Measurements from ENCODE around the gene ANKRD55. TPM values are rescaled to one million over a fixed set of nuclear protein-coding genes. Genes with fewer than 3 reads are reported as not detected.

The ANKRD55 gene
- total RNA-seq, 4 donors from 2014 or later = 0.09 TPM; not detected in 3

DNA sequence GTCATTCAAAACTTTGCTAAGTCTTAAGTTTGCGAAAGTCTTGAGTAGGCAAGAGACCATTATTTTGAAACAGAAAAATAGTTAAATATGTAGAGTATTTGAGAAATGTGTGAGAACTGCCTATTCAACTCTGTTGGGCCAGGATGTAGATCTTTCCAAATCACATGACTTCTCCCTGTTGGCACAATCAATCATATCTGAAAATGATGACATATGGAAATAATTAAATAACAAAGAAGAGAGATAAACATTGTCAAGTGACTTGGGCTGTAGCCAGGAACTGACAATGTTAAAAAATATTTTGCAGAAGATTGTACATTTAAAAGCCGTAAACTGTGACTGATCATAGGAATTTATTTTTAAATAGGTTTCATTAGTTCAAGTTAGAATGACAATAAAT is 133.8 kb downstream of the ANKRD55 start:
- H3K36me3 ChIP-seq = no peaks in the 10 kb centered on the region
- WGBS, 2 donors = 67 to 69% methylated on average over 2 of the region's 2 CpGs
- H3K27me3 ChIP-seq = no peaks in the 10 kb centered on the region
- DNase-seq = no peak
- H3K27ac ChIP-seq = peak overlapping the region in 3 of 4 donors; percentile 38 to 51 (median 46)
- H3K4me1 ChIP-seq = peaks cover 5 to 43% (median 12%) of the 10 kb centered on the region in 3 donors
- H3K4me3 ChIP-seq = no peak overlapping the region
- intact Hi-C loops (cut with DNase I) = no loop called here
- no peaks in the 10 kb centered on the region for H3K9me3 ChIP-seq
- TF ChIP-seq, protein P1, sequence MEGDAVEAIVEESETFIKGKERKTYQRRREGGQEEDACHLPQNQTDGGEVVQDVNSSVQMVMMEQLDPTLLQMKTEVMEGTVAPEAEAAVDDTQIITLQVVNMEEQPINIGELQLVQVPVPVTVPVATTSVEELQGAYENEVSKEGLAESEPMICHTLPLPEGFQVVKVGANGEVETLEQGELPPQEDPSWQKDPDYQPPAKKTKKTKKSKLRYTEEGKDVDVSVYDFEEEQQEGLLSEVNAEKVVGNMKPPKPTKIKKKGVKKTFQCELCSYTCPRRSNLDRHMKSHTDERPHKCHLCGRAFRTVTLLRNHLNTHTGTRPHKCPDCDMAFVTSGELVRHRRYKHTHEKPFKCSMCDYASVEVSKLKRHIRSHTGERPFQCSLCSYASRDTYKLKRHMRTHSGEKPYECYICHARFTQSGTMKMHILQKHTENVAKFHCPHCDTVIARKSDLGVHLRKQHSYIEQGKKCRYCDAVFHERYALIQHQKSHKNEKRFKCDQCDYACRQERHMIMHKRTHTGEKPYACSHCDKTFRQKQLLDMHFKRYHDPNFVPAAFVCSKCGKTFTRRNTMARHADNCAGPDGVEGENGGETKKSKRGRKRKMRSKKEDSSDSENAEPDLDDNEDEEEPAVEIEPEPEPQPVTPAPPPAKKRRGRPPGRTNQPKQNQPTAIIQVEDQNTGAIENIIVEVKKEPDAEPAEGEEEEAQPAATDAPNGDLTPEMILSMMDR (IDR thresholded peaks at IDR 0.05) = no peak
- no peak for TF ChIP-seq POLR2A (IDR thresholded peaks at IDR 0.05)

GRCh38 chr5:56097055-56097454 is 136.1 kb downstream of the ANKRD55 start:
- intact Hi-C loops (cut with DNase I) = no loop called here
- no peak overlapping the region for H3K4me3 ChIP-seq
- H3K27ac ChIP-seq = no peak overlapping the region
- peaks cover 5 to 43% (median 12%) of the 10 kb centered on the region in 3 donors for H3K4me1 ChIP-seq
- TF ChIP-seq, protein P1 (IDR thresholded peaks at IDR 0.05) = no peak
- no peak for TF ChIP-seq POLR2A (IDR thresholded peaks at IDR 0.05)
- H3K27me3 ChIP-seq = no peaks in the 10 kb centered on the region
- no peaks in the 10 kb centered on the region for H3K36me3 ChIP-seq
- no peak for DNase-seq
- no peaks in the 10 kb centered on the region for H3K9me3 ChIP-seq
- 65 to 78% methylated on average over 3 of the region's 3 CpGs for WGBS, 2 donors

DNA sequence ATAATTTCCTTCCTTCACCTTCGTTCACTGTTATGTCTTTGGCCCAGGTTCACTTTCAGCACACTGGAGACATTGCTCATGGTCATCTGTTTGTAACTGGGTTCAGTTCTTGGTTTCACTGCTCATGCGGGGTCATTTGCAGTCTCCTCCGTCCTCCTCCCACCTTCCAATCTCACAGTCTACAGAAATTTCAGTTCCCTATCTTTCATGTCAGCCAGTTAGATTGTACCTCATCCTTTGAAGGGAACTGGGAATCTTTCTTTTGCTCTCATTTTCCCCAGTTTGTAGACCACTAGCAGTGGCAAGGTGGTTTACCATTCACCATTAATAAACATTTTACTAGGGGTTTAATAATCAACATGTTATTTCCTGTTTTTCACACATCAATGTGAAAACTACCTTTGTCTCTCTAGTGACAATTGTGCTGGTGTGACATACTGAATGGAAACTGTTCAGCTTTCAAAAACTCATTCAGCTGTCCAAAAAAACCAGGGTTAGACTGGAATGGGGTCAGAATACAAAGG is 137.5 kb downstream of the ANKRD55 start:
- Histone ChIP-seq H3K36me3 (no peaks in the 10 kb centered on the region), H3K27ac (no peak overlapping the region), H3K9me3 (no peaks in the 10 kb centered on the region), H3K27me3 (no peaks in the 10 kb centered on the region), H3K4me1 (peaks cover 5 to 36% (median 10%) of the 10 kb centered on the region in 3 donors), H3K4me3 (no peak overlapping the region)
- WGBS, 2 donors = 69 to 95% methylated on average over 3 of the region's 3 CpGs
- DNase-seq = no peak
- TF ChIP-seq POLR2A (IDR thresholded peaks at IDR 0.05) = no peak
- intact Hi-C loops (cut with DNase I) = no loop called here

- H3K4me1 ChIP-seq = peaks cover 5 to 27% (median 6%) of the 10 kb centered on the region in 3 donors
- H3K27ac ChIP-seq = no peak overlapping the region
- TF ChIP-seq POLR2A (IDR thresholded peaks at IDR 0.05) = no peak
- TF ChIP-seq, protein P1 (IDR thresholded peaks at IDR 0.05) = no peak
- no peak overlapping the region for H3K4me3 ChIP-seq
- no peaks in the 10 kb centered on the region for H3K9me3 ChIP-seq
- WGBS, 2 donors = 55 to 65% methylated on average over 9 to 10 of the region's 10 CpGs
- H3K36me3 ChIP-seq = no peaks in the 10 kb centered on the region
- no peaks in the 10 kb centered on the region for H3K27me3 ChIP-seq
- DNase-seq = no peak
- intact Hi-C loops (cut with DNase I) = no loop called here
Observed at GRCh38 chr5:56094579-56095361, 138.4 kb downstream of the ANKRD55 start.

DNA sequence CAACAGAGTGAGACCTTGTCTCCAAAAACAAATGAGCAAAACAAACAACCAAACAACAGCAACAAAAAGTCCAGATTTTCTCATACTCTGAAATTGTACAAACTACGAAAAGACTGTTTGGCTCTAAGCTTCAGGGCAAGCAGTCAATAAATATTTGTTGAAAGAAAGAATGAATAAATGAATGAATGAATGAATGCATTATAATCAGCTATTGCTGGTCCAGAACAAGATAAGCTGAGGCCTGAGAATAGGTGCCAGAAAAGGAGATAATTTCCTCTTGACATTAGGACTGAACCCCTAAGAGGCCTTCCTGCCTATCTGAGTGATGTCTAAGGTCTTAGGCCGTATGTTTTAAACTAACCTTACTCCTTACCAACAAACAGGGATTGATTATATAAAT is 139.2 kb downstream of the ANKRD55 start:
- no peaks in the 10 kb centered on the region for H3K27me3 ChIP-seq

More for the DNA sequence above, 139.2 kb downstream of the ANKRD55 start:
- no peak for TF ChIP-seq POLR2A (IDR thresholded peaks at IDR 0.05)
- TF ChIP-seq, protein P1 (IDR thresholded peaks at IDR 0.05) = no peak
- 88% methylated on average over 2 of the region's 2 CpGs for WGBS, 2 donors
- DNase-seq = no peak
- intact Hi-C loops (cut with DNase I) = no loop called here
- Histone ChIP-seq H3K9me3 (no peaks in the 10 kb centered on the region), H3K4me3 (no peak overlapping the region), H3K4me1 (peaks cover 4 to 20% (median 5%) of the 10 kb centered on the region in 3 donors), H3K36me3 (no peaks in the 10 kb centered on the region), H3K27ac (no peak overlapping the region)
